Hematopoietic multipotent progenitor cell treated with erythropoietin and hydrocortisone succinate and interleukin-3 and kit ligand, for 17 days (in vitro differentiated cells): ENCODE measurements around the gene MAPKAP1.

Experiments
- DNase-seq: peaks from one replicate; pipeline ENCODE4 v3.0.0-alpha.2; 2015; ENCODE audit warnings: low spot score

Gene MAPKAP1

DNA sequence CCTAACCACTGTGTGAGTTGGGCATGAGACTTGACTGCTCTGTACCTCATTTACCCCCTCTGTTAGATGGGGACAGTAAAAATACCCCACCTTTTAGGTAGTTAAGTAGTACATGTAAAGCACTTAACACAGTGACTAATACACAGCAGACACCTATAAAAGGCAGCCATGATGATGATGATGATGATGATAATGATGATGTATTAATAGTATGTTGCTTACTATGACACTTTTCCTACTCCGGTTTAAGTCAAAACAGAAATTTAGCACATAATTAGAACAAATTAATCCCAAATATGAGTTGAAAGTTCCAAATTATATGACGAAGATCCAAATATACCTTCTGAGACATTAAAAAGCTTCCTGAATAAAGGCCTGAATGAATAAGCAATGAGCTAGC lies 223.3 kb downstream of the MAPKAP1 start:
- DNase-seq, result no peak

DNA sequence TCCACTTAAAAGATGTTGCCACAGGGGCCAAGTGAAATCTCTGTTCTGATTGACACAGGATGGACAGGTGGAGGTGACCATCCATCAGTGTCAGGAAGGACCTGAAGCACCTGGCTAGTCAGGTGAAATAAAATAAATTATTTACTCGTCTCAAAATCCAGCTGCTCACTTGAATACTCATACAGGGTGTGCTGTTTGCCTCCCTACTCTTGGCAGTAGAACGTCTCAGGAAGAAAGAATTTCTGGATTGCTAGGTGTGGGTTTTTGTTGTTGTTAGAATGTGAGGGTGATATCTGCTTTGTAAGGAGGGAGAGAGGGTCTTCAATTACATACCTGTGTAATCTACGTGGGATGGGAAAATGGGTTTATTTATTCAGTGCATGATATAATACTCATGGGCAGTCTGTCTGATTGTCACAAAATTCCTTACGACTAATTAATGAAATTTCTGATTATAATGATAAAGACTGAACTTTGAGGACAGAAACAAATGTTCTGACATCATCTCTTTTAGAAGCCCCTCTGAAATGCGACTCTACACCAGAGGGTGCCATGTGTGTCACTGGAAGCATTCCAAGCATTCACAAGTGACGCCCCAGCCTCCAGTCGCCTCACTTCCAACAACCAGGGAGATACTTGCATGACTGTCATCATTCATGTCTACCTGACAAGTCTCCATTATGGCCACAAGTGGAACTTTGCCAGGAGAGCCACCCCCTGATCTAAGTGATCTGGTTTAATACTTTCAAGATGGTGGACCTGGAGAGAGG lies 227.0 kb downstream of the MAPKAP1 start:
- DNase-seq, result no peak

DNA sequence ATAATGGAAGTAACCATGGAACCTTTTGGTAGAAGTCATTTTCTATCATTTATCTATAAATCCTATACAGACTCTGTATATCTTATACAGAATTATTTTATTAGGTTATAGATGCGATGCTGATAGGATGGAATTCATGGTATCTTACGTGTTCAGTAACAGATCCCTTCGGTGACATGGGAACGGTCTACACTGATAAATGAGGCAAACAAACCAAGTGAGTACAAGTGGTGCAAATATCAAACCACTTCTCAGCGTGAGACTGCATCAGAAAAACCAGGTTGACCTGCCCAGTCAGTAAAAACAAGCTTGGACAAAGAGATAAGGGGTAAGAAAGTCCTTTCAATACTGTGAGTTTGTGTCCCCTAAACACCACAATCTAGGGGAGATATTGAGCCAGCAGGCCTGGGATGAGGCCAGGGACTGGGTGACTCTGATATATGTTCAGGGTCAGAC lies 229.9 kb downstream of the MAPKAP1 start:
- no peak for DNase-seq

DNA sequence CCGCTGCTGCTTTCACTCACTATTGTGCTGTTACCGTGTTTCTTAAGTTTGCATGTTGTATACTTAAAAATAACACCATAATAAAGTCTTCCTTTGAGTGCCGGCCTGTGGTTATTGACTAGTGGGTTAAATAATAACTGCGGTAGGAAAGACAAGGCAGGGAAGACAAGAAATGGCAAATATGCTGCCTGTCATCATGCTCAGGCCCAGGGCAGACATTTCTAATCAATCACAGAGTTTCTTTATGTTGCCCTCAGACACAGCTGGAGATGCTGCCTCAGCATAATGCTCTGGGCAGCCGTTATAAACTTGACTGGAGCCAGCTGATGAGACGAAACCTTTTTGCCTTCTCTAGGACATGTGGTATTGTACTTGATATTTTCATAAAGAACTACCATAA lies 230.4 kb downstream of the MAPKAP1 start:
- no peak for DNase-seq

DNA sequence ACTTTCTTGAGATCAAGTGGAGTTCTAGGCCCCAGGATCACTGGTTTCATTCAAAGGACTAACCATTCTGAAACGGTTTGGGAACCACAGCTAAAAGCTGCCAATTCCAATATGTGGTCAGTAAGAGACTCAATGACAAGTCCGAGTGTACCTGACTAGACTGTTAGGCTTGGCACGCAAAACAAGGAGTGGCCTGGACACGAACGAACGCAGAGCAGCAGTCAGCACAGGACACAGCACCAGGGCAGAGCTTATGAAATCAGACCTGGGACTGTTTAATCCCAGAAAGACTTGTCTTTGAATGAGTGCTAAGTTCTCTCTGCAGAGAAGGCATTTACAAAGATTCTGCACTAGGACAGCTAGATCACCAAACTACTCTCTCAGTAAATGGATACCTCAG lies 231.6 kb downstream of the MAPKAP1 start:
- no peak for DNase-seq

DNA sequence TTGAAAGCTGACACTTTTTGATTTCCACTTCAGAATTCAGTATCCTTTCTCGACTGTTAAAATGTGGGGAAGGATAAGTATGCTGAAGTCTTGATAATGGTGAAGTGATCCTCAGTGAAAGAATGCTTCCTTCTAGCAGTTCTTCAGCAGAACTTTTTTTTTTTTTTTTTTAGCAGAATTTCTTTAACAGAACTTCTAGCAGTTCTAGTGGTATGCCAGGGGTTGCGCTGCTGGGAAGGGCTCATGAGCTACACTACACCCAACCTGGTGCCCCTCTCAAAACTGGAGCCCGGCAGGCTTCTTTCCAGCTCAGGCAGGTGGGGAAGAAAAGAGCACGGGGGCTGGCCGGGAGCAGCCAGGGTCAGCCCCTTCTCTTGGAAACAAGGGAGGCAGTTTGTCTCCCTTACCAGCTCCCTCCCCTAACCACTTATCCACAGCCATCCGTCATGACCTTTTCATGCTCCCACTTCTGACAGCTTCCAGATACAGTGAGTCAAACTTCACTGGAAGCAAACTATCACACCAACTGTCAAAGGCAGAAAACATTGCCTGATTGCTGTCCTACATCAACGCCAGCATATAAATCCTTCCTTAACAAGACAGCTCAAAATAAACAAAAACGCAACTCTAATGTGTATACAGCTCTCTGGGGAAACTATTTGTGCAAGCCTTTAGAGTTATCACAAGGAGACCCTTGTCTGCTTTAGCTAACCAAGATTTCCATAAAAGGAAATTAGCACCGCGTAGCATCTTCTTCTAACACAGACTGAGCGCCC lies 233.9 kb downstream of the MAPKAP1 start:
- no peak for DNase-seq

DNA sequence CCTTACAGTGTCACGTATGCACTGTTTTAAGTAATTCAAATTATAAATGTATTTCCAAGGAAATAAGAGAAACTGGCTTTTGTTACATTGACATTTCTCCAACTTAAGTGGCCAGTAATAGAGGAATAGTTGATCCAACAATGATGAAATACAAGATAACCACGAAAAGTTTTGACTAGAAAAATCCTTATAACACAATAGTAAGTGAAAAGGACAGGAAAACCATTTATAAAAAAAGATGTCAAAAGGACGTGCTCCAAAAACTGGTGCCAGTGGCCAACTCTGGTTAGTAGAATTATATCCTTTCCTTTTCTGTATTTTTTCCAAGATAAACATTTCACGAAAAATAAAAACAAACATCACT lies 234.5 kb downstream of the MAPKAP1 start:
- no peak for DNase-seq

DNA sequence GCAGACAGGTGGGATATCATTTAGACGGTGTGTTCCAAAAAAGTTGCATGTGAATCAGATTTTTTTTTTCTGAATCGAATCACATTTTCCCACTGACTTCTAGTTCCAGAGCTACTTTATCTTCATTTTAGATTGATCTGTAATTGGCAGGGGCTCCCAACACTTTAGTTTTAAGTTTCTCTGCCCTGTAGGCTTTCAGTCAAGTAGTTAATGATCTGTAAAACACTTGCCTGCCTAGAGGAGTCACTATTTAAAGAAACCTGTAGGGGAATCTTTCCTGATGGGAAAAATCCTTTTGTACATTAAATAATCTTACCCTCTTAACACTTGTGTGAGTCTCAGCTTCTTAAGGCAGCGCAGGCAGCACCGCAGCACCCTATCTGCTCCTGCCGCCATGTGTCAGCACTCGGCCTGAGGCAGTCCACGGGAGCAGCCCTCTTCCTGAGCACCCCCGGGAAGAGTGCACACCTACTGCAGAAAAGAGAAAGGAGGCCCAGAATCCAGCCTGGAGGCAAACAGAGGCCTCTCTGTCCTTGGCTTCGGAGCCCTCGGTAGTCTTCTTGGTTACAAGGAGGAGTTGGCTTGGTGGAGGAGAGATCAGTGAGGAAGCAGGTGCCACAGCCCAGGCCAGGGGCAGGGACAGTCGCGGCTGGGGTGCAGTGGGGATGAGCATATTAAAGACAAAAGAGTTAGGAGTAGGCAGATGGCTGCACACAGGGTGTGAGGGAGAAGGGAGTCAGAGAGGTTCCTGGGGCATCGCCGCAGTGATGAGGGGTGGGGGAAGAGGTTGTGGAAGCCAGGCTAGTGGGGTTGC lies 236.0 kb downstream of the MAPKAP1 start:
- no peak for DNase-seq

DNA sequence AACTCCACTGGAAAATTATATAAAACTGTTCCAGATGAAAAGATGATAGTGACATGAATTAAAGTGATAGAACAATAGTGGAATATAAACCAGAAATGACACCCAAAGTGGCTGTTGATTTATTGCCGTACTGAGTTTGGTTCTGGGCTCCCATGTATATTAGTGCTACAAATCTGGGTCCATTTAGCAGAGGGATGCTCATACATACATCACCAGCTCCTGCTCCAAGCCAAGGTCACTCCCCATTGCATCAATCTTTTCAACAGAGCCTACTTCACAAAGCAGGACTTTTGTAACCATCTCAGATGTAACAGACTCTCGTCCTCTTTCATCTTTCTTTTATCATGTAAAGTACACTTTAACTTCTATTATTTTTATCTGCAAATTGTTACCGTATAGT lies 236.8 kb downstream of the MAPKAP1 start:
- no peak for DNase-seq

DNA sequence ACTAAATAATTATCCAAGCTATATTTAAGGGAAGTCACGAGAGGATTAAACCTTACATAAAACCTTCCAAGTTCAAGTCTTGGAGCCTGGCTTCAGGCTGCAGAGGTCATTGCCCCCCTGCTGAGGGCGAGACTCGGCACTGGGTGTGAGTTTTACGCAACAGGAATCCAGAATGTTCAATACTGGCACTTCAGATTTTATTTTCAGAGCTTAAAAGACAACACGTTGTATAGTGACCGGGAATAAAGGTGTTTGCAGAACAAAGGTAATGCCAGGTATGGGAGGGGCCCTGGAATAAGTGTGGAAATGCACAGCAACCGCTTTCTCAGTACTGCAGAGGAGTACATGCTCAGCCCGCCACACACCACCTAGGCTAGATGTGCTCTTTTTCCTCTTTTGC lies 238.4 kb downstream of the MAPKAP1 start:
- DNase-seq, result no peak

DNA sequence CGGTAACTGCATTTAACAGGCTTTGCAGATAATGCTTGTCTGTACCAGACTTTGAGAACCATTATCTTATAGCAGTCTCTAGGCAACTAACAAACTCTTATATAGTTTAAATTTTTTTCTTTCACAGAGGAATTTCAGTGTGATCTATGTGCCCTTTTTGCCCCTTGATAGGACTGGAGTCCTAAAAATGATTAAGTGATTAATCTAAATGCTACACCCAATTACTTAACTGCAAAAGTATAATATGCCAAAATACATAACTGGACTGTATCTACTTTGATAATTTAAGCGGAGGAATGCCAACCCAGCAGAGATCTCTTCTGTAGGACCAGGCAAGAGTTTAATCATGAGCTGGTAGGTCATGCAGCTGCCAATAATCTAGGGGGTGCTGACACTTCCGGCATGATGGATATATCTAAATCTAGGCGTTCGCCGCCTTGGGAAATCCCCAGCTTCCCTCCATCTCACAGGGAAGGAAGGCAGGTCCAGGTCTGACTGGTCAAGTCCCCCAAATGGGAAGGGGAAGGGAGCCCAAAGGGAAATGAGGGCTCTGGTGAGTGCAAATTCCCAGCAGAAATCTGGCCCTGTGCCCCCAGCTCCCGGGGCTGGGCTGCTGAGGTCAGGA lies 239.8 kb downstream of the MAPKAP1 start:
- no peak for DNase-seq

DNA sequence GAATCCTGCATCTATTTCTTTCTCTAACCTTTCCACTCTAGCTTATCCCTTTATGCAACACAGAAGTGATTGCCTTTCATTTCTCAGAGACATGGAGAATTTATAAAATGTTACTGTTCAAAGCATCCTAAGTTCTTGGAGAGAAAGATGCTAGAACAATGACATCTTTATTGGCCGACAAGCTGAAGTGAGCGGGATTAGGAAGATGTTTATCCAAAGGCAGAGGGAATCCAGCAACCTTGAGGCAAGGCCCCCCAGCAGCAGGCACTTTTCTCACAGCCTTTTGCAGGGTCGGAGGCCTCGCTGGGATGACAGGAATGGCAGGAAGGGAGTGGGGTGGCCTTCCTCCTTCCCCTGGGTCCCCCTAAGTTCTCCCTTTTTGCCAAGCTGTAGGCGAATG lies 240.6 kb downstream of the MAPKAP1 start:
- DNase-seq, result no peak

DNA sequence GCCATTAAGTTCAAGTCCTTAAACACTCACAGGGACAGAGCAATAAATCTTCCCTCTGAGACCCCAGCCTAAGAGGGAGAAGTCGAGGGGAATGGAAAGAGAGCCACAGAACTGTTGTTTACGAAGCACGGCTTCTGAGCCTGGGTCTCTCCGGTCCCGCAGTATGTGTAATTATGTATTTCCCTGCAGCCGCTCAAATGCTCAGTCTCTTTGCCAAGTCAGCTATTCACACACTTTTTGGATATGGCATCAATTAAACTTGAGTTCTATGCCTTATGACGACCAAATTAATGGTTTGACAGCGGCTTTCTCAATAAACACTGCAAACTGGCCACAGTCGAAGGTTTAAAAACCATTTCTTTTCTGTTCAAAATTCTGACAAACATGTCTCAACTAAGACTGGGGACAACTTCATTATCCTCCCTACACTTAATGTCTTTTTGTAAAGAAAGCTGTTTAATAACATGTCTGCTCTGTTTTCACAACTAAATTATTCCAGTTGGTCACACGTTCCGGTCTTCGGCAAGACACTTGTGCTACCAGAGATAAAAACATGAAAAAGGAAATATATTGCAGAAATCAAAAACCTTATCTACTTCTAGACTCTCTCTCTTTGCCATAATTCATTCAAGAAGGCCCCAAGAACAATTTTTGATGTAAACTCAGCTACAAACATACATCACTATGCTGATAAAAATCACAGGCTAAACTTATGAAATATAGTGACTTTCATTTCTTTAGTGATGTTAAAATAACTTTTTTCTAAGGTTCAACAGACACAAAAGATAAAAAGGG lies 242.2 kb downstream of the MAPKAP1 start:
- DNase-seq, result no peak

DNA sequence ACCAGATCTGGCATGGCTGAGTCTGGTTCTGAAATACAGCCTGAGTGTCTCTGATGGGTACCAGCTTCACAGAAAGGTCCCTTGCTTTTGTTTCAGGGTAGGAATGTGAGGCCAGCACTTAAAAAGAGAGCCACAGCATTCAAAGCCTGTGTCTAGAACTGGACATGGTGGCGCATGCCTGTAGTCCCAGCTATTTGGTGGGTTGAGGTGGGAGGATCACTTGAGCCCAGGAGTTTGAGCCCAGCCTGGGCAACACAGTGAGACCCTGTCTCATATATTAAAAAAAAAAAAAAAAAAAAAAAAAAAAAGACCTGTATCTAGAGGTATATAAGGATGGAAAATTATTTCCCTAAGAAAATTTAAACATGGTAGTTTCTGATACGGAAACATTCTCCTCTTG lies 243.1 kb downstream of the MAPKAP1 start:
- no peak for DNase-seq

DNA sequence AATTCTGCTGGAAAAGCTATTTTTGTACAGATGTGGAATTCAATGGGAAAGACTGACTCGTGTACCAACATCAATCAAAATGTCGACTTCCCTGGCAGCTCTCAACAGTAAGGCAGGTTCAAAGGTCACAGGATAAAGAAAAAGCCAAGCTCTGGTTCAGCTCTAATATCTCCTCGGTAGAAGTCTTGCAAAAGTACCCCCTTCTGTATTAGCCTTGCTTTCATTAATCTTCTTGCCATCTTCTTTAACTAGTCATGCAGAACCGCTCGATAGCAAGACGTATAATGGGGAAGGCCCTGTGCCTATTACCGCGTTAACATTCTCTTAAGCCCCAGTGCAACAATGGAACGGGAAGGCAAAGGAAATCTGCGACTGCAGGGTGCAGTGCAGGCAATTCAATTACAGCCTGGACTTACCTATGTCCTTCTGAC lies 244.1 kb downstream of the MAPKAP1 start:
- no peak for DNase-seq

DNA sequence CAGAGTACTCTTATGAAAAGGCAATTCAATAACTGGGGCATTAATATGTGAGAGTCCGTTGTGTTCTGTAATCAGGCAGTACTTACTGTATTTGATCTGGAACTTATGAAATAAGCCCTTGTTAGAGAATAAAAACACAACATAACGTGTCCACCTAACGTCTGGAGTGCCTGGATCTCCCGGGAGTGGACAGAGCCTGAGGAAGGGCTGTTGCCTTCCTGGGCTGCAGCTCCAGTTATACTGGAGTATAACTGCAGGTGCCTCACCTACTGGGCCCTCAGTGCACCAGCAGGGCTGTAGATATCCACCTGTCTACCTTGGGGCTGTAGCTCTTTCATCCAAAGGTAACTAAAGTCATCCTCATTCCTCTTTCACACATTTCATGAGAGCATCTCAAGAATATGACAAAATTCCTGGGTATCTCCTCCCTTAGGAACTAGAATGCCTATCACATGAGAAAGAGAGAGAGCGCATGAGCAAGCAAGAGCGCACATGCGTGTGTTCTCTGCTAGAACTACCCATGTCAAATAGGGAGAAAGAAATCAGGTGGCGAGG lies 245.3 kb downstream of the MAPKAP1 start:
- DNase-seq, result no peak

DNA sequence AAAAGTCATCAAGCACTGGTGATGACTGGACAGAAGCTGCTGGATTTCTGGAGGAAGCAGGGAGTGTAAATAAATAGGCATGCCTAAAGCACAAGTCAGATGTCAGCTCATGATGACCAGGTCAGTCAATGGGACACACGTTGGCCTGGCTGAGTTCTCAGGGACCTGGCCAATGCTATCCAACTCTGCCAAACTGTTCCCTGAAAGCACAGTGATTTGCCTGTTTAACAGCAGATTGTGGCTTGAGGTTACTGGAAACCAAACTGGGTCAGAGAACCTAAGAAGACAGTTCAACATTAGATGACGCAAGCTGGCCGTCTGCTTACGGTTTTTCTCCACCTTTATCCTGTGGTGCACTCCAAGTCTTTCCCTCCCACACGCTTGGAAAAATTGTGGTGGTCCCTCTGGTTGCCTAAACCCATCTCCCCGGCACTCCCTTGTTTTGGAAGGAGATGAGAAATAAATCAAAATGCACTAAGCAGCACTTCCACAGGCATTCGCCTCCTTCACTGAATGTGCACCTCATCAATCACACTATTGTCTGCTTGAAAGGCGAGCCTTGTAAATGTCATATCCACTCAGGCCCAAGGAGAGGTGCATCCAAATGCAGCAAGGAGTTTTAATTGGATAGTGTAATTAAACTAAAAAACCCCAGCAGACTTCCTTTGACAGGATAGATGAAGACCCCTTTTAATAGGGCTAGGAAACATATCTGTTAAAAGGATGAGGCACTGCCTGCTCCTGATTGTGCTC lies 245.9 kb downstream of the MAPKAP1 start:
- DNase-seq, result no peak

DNA sequence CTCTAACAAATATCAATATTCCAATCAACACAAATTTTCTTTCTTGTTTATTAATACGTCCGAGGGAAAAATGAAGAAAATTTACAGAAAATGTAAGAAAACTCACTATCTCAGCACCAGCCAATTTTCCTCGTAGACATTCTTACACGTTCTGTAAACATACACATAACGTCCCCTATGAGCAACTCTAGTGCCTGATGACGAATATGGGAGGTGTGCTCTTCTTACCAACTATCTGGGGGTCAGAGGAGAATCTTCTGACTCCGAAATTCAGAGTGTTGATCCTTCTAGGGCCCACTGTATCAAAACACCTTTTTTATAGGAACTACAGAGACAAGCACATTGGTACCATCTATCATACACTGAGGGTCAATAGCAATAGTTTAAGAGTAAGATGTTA lies 246.7 kb downstream of the MAPKAP1 start:
- no peak for DNase-seq

DNA sequence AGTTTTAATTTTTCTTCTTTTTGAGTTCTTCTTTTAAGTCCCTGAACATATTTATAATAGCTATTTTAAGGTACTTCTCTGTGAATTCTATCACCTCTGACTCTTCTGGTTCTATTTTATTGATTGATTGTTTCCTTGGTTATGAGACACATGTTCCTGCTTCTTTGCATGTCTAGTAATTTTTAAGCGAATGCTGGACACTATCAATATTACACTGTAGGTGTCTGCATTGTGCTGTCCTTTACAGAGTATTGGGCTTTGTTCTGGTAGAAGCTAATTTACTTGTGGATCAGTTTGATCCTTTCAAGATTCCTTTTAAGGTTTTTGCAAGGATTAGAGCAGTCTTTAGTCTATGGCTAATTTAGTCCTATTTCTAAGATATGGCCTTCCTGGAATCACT lies 249.7 kb downstream of the MAPKAP1 start:
- DNase-seq, result no peak

DNA sequence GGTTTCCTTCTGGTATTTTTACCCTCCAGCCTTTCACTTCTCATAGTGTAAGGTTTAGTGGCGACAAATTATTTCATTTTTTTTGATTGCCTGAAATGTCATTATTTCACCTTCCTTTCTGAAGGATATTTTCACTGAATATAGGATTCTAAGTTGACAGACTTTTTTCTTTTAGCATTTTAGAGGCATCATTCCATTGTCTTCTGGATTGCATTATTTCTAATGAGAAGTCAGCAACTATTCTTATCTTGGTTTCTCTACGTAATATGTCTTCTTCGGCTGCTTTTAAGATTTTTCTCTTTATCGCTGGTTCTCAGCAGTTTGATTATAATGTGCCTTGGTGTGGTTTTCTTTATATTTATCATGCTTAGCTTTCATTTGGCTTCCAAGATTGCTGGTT lies 251.1 kb downstream of the MAPKAP1 start:
- DNase-seq, result no peak
